Loucy (cell line): ENCODE measurements around the gene WNK2.

Experiments
- EZH2phosphoT487 ChIP-seq: fragments of 200-600 bp; IDR thresholded peaks from 2 replicates; pipeline ENCODE4 v1.6.1; 2018; ENCODE audit warnings: antibody characterized with exemption, mild to moderate bottlenecking, moderate library complexity, borderline replicate concordance
- TF ChIP-seq, protein P1 (sequence below): fragments of 200-600 bp; sonication (generic); conservative IDR thresholded peaks from 2 replicates; pipeline ENCODE4 v1.5.1; 2014; ENCODE audit warnings: mild to moderate bottlenecking, antibody characterized with exemption, low read length

DNA sequence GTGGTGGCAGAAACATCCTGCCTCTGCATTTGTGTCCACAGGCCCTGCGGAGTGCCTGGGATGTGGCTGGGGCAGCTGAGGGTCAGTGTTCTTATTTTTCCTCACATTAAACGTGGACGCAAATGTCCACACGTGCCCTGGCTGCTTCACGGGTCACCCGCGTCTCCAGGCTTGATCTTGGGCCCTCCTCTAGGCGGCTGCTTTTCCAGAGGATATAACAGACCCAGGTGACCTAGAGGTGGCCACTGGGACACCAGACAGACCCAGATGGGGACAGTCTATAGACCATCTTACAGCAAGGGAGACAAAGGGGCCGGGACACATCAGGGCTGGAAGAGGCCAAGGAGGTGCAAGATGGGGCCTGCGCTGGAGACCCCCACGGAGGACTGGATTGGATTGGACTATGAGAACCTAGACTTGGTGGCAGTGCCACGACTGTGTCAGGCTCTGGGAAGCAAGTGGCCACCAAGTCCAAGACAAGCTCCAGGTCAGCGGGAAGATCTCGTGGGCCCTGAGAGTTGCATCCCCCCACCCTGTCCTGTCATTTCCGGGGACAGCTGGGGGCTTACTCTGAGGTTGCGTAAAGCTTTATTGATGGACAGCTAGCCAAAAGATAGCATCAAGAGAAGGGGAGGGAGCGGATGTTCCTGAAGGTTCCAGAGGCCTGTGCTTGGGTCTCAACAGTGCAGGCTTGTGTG is 6.9 kb downstream of the WNK2 start:
- TF ChIP-seq, protein P1, sequence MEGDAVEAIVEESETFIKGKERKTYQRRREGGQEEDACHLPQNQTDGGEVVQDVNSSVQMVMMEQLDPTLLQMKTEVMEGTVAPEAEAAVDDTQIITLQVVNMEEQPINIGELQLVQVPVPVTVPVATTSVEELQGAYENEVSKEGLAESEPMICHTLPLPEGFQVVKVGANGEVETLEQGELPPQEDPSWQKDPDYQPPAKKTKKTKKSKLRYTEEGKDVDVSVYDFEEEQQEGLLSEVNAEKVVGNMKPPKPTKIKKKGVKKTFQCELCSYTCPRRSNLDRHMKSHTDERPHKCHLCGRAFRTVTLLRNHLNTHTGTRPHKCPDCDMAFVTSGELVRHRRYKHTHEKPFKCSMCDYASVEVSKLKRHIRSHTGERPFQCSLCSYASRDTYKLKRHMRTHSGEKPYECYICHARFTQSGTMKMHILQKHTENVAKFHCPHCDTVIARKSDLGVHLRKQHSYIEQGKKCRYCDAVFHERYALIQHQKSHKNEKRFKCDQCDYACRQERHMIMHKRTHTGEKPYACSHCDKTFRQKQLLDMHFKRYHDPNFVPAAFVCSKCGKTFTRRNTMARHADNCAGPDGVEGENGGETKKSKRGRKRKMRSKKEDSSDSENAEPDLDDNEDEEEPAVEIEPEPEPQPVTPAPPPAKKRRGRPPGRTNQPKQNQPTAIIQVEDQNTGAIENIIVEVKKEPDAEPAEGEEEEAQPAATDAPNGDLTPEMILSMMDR: no peak
- no peak for TF ChIP-seq EZH2phosphoT487
